Peyer's patch (tissue), 4 donors: ENCODE data around the gene APC2. TPM values are rescaled to one million over a fixed set of nuclear protein-coding genes. Genes with fewer than 3 reads are reported as not detected.

Source experiments
- DNase-seq, 3 donors: peaks; one replicate each; pipeline ENCODE4 v3.0.0-alpha.2; 2017 to 2019
- H3K27ac ChIP-seq, 4 donors: fragments of 200-600 bp; sonication (generic); one replicate each; pipeline ENCODE4 v1.5.1; 2016 to 2019
- H3K27me3 ChIP-seq, 2 donors: fragments of 200-600 bp; sonication (generic); one replicate each; pipeline ENCODE4 v1.5.1; 2019
- H3K36me3 ChIP-seq, 3 donors: fragments of 200-600 bp; sonication (generic); one replicate each; pipeline ENCODE4 v1.5.1; 2016 to 2019
- H3K4me1 ChIP-seq, 4 donors: fragments of 200-600 bp; sonication (generic); one replicate each; pipeline ENCODE4 v1.5.1; 2016 to 2019
- H3K4me3 ChIP-seq, 4 donors: fragments of 200-600 bp; sonication (generic); 1 replicate in 3 of 4; 2 replicates in 1 of 4; pipeline ENCODE4 v1.5.1; 2016 to 2019; ENCODE audit warnings: mild to moderate bottlenecking in 1 of 4
- H3K9me3 ChIP-seq, 4 donors: fragments of 200-600 bp; sonication (generic); one replicate each; pipeline ENCODE4 v1.5.1; 2016 to 2019; ENCODE audit warnings: mild to moderate bottlenecking in 1 of 4
- CTCF ChIP-seq, 6 experiments: fragments of 450-650 bp in 4 of 6; fragments of 200-600 bp in 2 of 6; sonication (generic) in 1 of 6; IDR thresholded peaks; one replicate each; pipeline ENCODE4 v1.5.1; 2017 to 2019; ENCODE audit warnings: antibody characterized with exemption in 6 of 6, mild to moderate bottlenecking in 3 of 6, moderate library complexity in 1 of 6
- POLR2A ChIP-seq, 2 donors: fragments of 450-650 bp; IDR thresholded peaks; one replicate each; pipeline ENCODE4 v1.5.1; 2017; ENCODE audit warnings: antibody characterized with exemption in 2 of 2, mild to moderate bottlenecking in 2 of 2, moderate library complexity in 2 of 2
- total RNA-seq, 4 donors: library from RNA; depleted of rRNA; stranded (reverse); fragments of >200 nt; gene quantifications; one replicate each; pipeline ENCODE4 v1.1.0, GENCODE V29; 2016

The APC2 gene
- total RNA-seq, 4 donors from 2014 or later = 0.18 to 0.76 (median 0.27) TPM; not detected in 1

- H3K4me3 ChIP-seq = no peak overlapping the region
- H3K9me3 ChIP-seq = no peaks in the 10 kb centered on the region
- H3K36me3 ChIP-seq = no peaks in the 10 kb centered on the region
- no peak overlapping the region for H3K27ac ChIP-seq
- no peak for DNase-seq
- H3K4me1 ChIP-seq = peaks cover 7 to 35% (median 13%) of the 10 kb centered on the region in 4 donors
- H3K27me3 ChIP-seq = peaks cover 0 to 6% of the 10 kb centered on the region in 2 donors
- TF ChIP-seq CTCF (IDR thresholded peaks at IDR 0.05) (no peak), POLR2A (IDR thresholded peaks at IDR 0.05) (no peak)
Observed at GRCh38 chr19:1402411-1403070, 47.4 kb upstream of the APC2 start.

- H3K4me3 ChIP-seq = peak overlapping the region; percentile 40 to 100 (median 96)
- peak overlapping the region; percentile 61 to 96 (median 90) for H3K27ac ChIP-seq
- peaks cover 0 to 6% of the 10 kb centered on the region in 2 donors for H3K27me3 ChIP-seq
- DNase-seq = peak; percentile 98 to 100 (median 99)
- H3K36me3 ChIP-seq = peaks cover 0 to 7% (median 0%) of the 10 kb centered on the region in 3 donors
- peaks cover 8 to 46% (median 31%) of the 10 kb centered on the region in 4 donors for H3K4me1 ChIP-seq
- TF ChIP-seq POLR2A (IDR thresholded peaks at IDR 0.05) = peak in 1 of 2 donors; percentile 20
- peak; percentile 34 to 50 (median 40) for TF ChIP-seq CTCF (IDR thresholded peaks at IDR 0.05)
- H3K9me3 ChIP-seq = no peaks in the 10 kb centered on the region
Observed at GRCh38 chr19:1406774-1407527, 43.0 kb upstream of the APC2 start.

GRCh38 chr19:1407528-1408299 is 42.2 kb upstream of the APC2 start, which contains the start of gene DAZAP1:
Gene DAZAP1 (plus strand): TSS chr19:1407586. CDS start chr19:1407774, 188 bp downstream.
- peak in 2 of 3 donors; percentile 32 to 64 for DNase-seq
- peaks cover 10 to 47% (median 36%) of the 10 kb centered on the region in 4 donors for H3K4me1 ChIP-seq
- H3K36me3 ChIP-seq = peaks cover 0 to 8% (median 0%) of the 10 kb centered on the region in 3 donors
- peak within 1 kb of the TSS; percentile 94 to 100 (median 99) for H3K4me3 ChIP-seq
- H3K9me3 ChIP-seq = no peaks in the 10 kb centered on the region
- TF ChIP-seq CTCF (IDR thresholded peaks at IDR 0.05) (no peak), POLR2A (IDR thresholded peaks at IDR 0.05) (peak in 1 of 2 donors; percentile 59)
- H3K27ac ChIP-seq = peak within 1 kb of the TSS; percentile 94 to 98 (median 97)
- no peaks in the 10 kb centered on the region for H3K27me3 ChIP-seq

- Histone ChIP-seq H3K4me3 (peak overlapping the region; percentile 94 to 100 (median 99)), H3K27me3 (no peaks in the 10 kb centered on the region), H3K4me1 (peaks cover 10 to 55% (median 36%) of the 10 kb centered on the region in 4 donors), H3K27ac (peak overlapping the region; percentile 94 to 98 (median 97)), H3K9me3 (no peaks in the 10 kb centered on the region), H3K36me3 (peaks cover 0 to 17% (median 0%) of the 10 kb centered on the region in 3 donors)
- TF ChIP-seq CTCF (IDR thresholded peaks at IDR 0.05) = no peak
- TF ChIP-seq POLR2A (IDR thresholded peaks at IDR 0.05) = no peak
- peak; percentile 39 to 70 (median 70) for DNase-seq
Observed at GRCh38 chr19:1408300-1409203, 41.4 kb upstream of the APC2 start.
